HG02759 (cell line): ENCODE data around the gene RBPJ.
"Not testable (repeated sequence)": the region's sequence is repeated elsewhere in the genome, so short reads cannot be mapped to it uniquely, and the experiment has no call there.

Source experiments
- ATAC-seq: cut with Tn5 transposase; IDR thresholded peaks from one replicate; pipeline ENCODE4 v1.9.1; 2021; ENCODE audit warnings: mild to moderate bottlenecking, moderate library complexity; ENCODE audit not compliant: unreplicated experiment

RBPJ gene

DNA sequence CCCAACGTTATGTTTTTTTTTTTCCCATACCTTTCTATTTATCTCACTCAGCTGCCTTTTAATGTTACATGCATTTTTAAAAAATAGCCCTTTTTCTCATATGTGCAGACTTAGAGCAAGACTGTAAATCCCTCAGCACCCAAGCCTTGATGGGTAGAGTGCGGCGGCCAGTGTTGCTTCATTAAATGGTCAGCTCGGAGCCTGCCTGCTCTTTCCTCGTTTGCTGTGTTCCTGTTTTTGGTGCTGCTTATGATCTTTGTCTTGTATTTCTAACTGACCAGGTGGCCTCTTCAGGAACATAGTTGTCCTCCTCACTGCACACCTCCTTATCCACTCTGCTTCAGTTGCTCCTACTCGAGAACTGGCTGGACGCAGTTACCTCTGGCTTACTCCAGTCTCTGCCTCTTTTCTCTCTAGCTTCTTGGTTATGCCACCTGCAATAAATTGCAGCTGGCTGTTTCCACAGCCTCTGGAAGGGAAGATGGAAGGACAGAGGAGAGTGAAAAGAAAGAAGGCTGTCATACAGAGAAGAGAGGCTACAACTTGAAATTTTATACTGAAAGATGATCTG lies 10.7 kb downstream of the RBPJ start:
- ATAC-seq = no peak

GRCh38 chr4:26334366-26334765 lies 13.6 kb downstream of the RBPJ start:
- ATAC-seq = no peak

DNA sequence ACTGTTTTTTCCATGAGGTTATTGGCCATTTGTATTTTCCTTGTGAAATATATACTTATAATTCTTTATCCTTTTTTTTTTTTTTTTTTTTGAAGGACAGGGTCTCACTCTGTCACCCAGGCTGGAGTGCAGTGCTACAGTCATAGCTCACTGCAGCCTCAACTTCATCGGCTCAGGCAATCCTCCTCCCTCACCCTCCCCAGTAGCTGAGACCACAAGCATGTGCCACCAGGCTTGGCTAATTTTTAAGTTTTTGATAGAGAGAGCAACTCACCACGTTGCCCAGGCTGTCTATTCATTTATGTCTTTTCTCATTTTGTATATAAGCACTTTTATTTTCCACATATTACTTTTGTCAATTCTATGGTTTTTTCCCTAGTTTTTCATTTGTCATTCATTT lies 16.8 kb downstream of the RBPJ start:
- ATAC-seq = no peak

- no peak for ATAC-seq
These were observed 21.7 kb downstream of the RBPJ start for GRCh38 chr4:26342328-26343037.

DNA sequence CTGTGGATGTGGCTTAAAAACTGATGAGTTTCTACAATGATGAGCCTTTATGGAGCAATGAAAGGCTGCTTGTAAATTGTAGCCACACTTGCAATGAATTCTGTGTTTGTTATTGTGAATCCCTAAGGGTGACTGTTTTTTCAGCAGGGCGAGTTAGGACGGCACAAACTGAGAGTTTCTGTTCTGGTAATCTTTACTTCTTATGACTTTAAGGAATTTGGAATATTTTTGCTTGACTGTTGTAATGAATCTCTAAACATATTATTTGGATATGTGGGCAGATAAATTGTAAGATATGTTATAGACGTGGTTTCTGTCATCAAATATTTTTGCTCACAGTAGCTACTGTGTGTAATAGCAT lies 22.2 kb downstream of the RBPJ start:
- ATAC-seq = no peak

DNA sequence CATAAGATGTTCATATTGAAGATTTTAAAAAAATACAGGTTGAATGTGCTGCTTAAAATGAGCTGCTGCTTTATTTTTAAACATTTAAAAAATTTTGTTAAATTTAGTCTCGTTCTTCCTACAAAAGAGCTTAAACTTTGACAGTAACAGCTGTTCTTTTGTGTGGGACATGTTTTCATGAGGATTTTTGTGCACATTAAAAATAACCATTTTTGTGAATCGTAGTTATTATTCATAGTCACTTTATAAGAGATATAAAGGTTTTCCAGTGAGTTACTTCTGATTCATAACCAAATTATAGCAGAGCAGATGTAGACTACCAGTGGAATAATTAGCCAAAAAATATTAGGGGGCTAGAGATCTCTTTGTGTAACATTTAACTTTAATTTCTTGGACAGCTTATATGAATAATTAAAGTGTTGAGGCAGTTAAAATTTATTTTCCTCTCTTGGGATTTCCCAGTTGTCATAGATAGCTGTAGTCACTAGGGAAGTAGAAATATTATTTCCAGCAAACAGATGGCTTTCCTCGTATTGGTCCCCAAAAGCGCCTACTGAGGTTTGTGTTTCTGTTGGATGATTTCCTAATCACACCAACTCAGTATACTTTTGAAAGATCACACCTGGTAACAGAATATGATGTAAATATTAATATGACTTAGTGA lies 24.2 kb downstream of the RBPJ start:
- ATAC-seq = no peak

- ATAC-seq = no peak
These were observed 24.7 kb downstream of the RBPJ start for GRCh38 chr4:26345565-26345938.

GRCh38 chr4:26346203-26346620 lies 25.4 kb downstream of the RBPJ start:
- no peak for ATAC-seq

DNA sequence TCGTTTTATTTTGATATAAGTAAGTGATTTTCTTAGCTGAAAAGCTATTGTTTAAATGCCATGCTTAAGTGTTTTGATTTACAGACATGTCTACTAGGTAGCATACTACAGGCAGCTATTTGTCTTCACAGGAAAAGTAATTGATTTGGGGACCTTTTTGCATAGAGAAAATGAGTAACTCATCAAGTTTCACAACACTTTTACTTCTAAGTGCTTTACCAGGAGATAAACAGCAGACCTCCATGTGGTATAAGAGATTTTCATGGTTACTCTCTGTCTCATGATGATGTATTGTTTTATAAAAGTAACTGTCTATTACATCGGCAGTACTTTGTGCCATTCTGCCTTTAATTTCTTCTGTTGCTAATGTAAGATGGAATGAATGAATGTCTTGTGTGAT lies 28.7 kb downstream of the RBPJ start:
- no peak for ATAC-seq

- no peak for ATAC-seq
These were observed 30.9 kb downstream of the RBPJ start for GRCh38 chr4:26351685-26352084.

GRCh38 chr4:26354491-26354890 lies 33.7 kb downstream of the RBPJ start:
- ATAC-seq = no peak

DNA sequence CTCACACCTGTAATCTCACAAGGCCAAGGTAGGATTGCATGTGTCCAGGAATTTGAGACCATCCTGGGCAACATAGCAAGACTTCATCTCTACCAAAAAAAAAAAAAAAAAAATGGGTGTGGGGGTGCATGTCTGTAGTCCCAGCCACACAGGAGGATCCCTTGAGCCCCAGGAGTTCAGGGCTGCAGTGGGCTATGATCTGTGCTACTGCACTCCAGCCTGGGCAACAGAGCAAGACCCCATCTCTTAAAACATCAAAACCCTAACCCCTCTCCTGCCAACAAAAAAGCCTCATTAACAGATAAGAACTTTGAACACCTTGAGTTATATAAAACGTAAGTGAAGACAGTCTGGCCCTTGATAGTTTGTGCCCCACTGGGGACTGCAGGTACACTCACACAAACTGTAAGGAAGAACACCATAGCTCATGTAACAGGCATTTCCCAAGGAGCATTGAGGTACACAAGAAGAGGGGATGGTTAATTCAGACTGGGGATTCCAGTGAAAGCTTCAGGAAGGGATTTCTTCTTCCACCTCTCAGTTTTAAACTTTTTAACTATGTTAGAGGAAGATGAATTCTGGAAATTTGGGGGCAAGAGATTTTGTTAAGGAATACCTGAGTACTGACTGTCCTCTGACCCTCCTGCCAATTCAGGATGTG lies 34.7 kb downstream of the RBPJ start:
- no peak for ATAC-seq

- ATAC-seq = no peak
These were observed 35.3 kb downstream of the RBPJ start for GRCh38 chr4:26356081-26356501.

GRCh38 chr4:26359521-26359920 lies 38.7 kb downstream of the RBPJ start:
- not testable (repeated sequence) for ATAC-seq

DNA sequence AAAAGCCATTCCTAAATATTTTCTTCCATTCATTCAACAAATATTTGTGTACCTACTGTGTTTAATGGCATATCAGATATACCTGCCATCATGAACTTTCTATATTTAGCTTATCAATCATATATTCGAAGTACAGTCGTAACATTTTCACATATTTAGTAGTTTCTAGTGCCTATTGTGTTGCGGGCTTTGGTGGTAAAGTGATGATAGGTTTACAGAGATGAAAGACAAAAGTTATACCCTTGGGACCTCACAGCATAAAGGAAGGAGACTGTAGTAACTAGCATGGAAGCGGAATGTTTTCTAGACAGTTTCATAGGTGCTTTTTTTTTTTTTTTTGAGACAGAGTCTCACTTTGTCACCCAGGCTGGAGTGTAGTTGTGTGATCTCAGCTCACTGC lies 39.5 kb downstream of the RBPJ start:
- no peak for ATAC-seq

- ATAC-seq = no peak
These were observed 40.0 kb downstream of the RBPJ start for GRCh38 chr4:26360864-26361263.

- ATAC-seq = no peak
These were observed 40.5 kb downstream of the RBPJ start for GRCh38 chr4:26361297-26361696.

- no peak for ATAC-seq
These were observed 42.1 kb downstream of the RBPJ start for GRCh38 chr4:26362745-26363439.

DNA sequence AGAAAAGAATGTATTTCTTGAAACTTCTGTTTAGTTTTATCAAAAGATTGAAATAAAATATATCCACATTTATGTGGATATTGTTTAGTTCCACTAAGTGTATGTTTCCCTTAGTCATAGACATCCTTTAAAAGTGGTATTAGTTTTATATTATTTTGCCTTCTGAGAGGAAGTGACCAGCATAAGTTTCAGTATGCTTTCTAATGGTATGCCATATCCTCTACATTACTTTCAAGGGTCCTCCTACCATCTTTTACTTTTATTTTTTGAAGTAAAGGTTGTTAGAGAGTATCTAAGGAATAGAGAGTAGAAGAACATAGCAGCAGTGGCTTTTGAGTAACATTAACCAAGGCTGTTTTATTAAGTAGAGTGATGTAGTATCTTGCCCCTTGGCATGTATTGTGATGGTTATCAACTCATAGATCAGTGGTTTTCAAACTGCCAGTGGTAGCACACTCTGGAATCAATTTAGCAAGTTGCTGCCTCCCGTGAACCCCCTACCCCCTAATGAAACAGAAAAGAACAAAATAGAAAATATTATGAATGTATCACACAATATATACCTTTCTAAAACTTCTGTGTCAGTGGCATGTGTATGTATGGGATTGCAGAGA lies 44.8 kb downstream of the RBPJ start:
- ATAC-seq = no peak

GRCh38 chr4:26367811-26368210 lies 47.0 kb downstream of the RBPJ start:
- no peak for ATAC-seq

DNA sequence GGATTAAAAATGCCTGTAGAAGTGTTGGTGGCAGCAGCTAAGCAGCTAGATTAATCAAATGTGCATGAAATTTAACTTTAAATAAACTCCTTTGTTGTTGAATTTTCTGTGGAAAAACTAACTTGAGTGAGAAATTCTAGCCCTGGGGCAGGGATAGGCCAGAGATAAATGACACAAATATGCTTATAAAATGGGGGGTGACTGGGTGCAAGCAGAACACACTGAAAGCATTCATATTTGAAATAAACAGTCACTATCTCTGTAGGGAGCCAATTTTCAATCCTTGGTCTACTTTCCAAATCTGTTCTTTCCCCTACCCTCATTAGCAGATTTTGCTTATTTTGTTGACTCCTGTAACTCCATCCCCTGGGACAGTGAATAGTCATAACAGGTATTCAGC lies 47.9 kb downstream of the RBPJ start:
- ATAC-seq = no peak
